HEK293 (cell line): ENCODE data around the gene PDE9A.
A peak's percentile ranks its signal among the peaks of the same experiment; 100 is the strongest.

Experiments used
- CTCF ChIA-PET: fragments of 350-600 bp; formaldehyde crosslinking; extraction: SDS; loops from one replicate; lab custom pipeline; 2021; ENCODE audit warnings: antibody characterized with exemption; lab: Yijun Ruan, JAX
- POLR2A ChIA-PET: fragments of 300-600 bp; formaldehyde crosslinking; extraction: SDS; loops from one replicate; lab custom pipeline; 2020; ENCODE audit warnings: antibody characterized with exemption, inconsistent platforms; lab: Yijun Ruan, JAX
- H3K27ac ChIP-seq: fragments of 200-500 bp; sonication (Bioruptor generic); 2 replicates; pipeline ENCODE4 v1.5.1; 2014; ENCODE audit warnings: low read depth, low read length, control low read depth, inconsistent platforms; ENCODE audit errors: extremely low read depth
- H3K36me3 ChIP-seq, 2 experiments: fragments of 200-500 bp in 1 of 2; sonication (Bioruptor generic) in 1 of 2; 1 replicate in 1 of 2; 2 replicates in 1 of 2; pipeline ENCODE4 v1.5.1; 2014 to 2017; ENCODE audit warnings: inconsistent platforms in 2 of 2, low read length in 2 of 2; ENCODE audit not compliant: control insufficient read depth in 2 of 2, insufficient read depth in 1 of 2
- H3K4me1 ChIP-seq: fragments of 200-500 bp; sonication (Bioruptor generic); 2 replicates; pipeline ENCODE4 v1.5.1; 2014; ENCODE audit warnings: mild to moderate bottlenecking, low read length, inconsistent platforms; ENCODE audit not compliant: control insufficient read depth, insufficient read depth
- H3K4me3 ChIP-seq: 2 replicates; pipeline ENCODE4 v1.5.1; 2011; ENCODE audit warnings: low read depth, mild to moderate bottlenecking, control low read depth, low read length, moderate library complexity
- H3K9me3 ChIP-seq: fragments of 200-500 bp; sonication (Bioruptor generic); 2 replicates; pipeline ENCODE4 v1.5.1; 2014; ENCODE audit warnings: low read depth, low read length, inconsistent platforms; ENCODE audit not compliant: control insufficient read depth, insufficient read depth
- KLF16 ChIP-seq: fragments of 450-650 bp; formaldehyde crosslinking; IDR thresholded peaks from 2 replicates; pipeline ENCODE4 v1.5.1; 2017; ENCODE audit warnings: missing biosample characterization, missing genetic modification characterization
- OVOL3 ChIP-seq: fragments of 450-650 bp; formaldehyde crosslinking; IDR thresholded peaks from 2 replicates; pipeline ENCODE4 v1.5.1; 2016; ENCODE audit warnings: missing biosample characterization, missing genetic modification characterization
- PRDM1 ChIP-seq: fragments of 450-650 bp; formaldehyde crosslinking; IDR thresholded peaks from 2 replicates; pipeline ENCODE4; 2016; ENCODE audit warnings: missing biosample characterization, missing genetic modification characterization
- SALL2 ChIP-seq: fragments of 450-650 bp; formaldehyde crosslinking; IDR thresholded peaks from 2 replicates; pipeline ENCODE4 v1.5.0; 2017; ENCODE audit warnings: missing biosample characterization, mild to moderate bottlenecking, missing genetic modification characterization, borderline replicate concordance
- SCRT2 ChIP-seq: fragments of 450-650 bp; formaldehyde crosslinking; IDR thresholded peaks from 2 replicates; pipeline ENCODE4 v1.5.1; 2016; ENCODE audit warnings: missing biosample characterization, missing genetic modification characterization
- SP2 ChIP-seq: fragments of 450-650 bp; formaldehyde crosslinking; IDR thresholded peaks from 2 replicates; pipeline ENCODE4 v1.5.1; 2016; ENCODE audit warnings: missing biosample characterization, missing genetic modification characterization
- ZBTB17 ChIP-seq: fragments of 450-650 bp; formaldehyde crosslinking; IDR thresholded peaks from 2 replicates; pipeline ENCODE4 v1.5.1; 2016; ENCODE audit warnings: missing biosample characterization, missing genetic modification characterization
- ZNF174 ChIP-seq: fragments of 450-650 bp; formaldehyde crosslinking; IDR thresholded peaks from 2 replicates; pipeline ENCODE4 v1.5.0; 2017; ENCODE audit warnings: missing biosample characterization, mild to moderate bottlenecking, missing genetic modification characterization
- ZNF292 ChIP-seq: fragments of 450-650 bp; formaldehyde crosslinking; IDR thresholded peaks from 2 replicates; pipeline ENCODE4 v1.5.1; 2016; ENCODE audit warnings: low read depth, missing biosample characterization, missing genetic modification characterization, borderline replicate concordance
- ZNF335 ChIP-seq: fragments of 450-650 bp; formaldehyde crosslinking; conservative IDR thresholded peaks from 2 replicates; pipeline ENCODE4 v1.5.1; 2016; ENCODE audit warnings: missing biosample characterization, missing genetic modification characterization
- ZNF391 ChIP-seq: fragments of 450-650 bp; formaldehyde crosslinking; IDR thresholded peaks from 2 replicates; pipeline ENCODE4 v1.5.1; 2016; ENCODE audit warnings: low read depth, missing biosample characterization, missing genetic modification characterization, borderline replicate concordance
- ZNF473 ChIP-seq: fragments of 450-650 bp; formaldehyde crosslinking; IDR thresholded peaks from 2 replicates; pipeline ENCODE4 v1.5.1; 2017; ENCODE audit warnings: missing biosample characterization, missing genetic modification characterization
- ZNF621 ChIP-seq: fragments of 450-650 bp; formaldehyde crosslinking; IDR thresholded peaks from 2 replicates; pipeline ENCODE4 v1.5.1; 2017; ENCODE audit warnings: missing biosample characterization, missing genetic modification characterization
- ZNF658 ChIP-seq: fragments of 450-650 bp; formaldehyde crosslinking; IDR thresholded peaks from 2 replicates; pipeline ENCODE4; 2016; ENCODE audit warnings: missing biosample characterization, missing genetic modification characterization
- ZNF707 ChIP-seq: fragments of 450-650 bp; formaldehyde crosslinking; IDR thresholded peaks from 2 replicates; pipeline ENCODE4 v1.5.1; 2016; ENCODE audit warnings: missing biosample characterization, missing genetic modification characterization
- TF ChIP-seq, protein P1 (sequence below): fragments of 450-650 bp; formaldehyde crosslinking; IDR thresholded peaks from 2 replicates; pipeline ENCODE4 v1.5.1; 2016; ENCODE audit warnings: missing biosample characterization, missing genetic modification characterization
- TF ChIP-seq, protein P2 (sequence below): fragments of 450-650 bp; formaldehyde crosslinking; IDR thresholded peaks from 2 replicates; pipeline ENCODE4 v1.5.1; 2016; ENCODE audit warnings: missing biosample characterization, missing genetic modification characterization
- TF ChIP-seq, protein P3 (sequence below): fragments of 450-650 bp; formaldehyde crosslinking; IDR thresholded peaks from 2 replicates; pipeline ENCODE4 v1.5.1; 2016; ENCODE audit warnings: missing biosample characterization, missing genetic modification characterization
- TF ChIP-seq, protein P4 (sequence below): fragments of 450-650 bp; formaldehyde crosslinking; IDR thresholded peaks from 2 replicates; pipeline ENCODE4 v1.5.1; 2016; ENCODE audit warnings: missing biosample characterization, missing genetic modification characterization
- TF ChIP-seq, protein P5 (sequence below): fragments of 450-650 bp; formaldehyde crosslinking; IDR thresholded peaks from 2 replicates; pipeline ENCODE4 v1.5.1; 2016; ENCODE audit warnings: missing biosample characterization, missing genetic modification characterization

PDE9A gene

DNA sequence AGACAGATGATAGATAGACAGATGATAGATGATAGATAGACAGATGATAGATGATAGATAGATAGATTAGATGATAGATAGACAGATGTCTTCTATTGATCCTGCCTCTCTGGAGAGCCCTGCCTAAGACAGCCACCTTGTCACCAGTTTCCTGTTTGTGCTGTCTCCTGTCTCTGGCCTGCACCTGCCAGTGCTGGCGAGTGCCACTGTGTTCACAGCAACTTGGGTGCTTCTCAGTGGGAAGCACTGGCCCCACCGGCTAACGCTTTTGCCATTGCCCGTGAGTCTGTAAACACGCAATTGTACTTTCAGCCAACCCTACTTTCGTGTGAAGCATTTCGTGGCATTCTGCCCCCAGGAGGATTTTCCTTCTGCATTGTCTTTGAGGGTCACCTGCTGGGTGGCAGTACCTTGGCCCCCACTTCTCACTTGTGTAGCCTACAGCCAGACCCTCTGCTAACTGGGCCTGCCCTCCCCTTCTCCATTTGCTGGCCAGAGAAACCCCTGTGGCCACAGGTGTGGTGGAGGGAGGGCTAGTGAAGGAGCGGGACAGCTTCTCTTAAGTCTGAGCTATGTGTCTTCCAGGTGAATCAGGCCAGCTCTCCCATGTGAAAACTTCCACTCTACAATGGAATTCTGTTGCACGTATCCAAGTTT lies 23.4 kb upstream of the PDE9A start:
- Histone ChIP-seq H3K9me3 (no peaks in the 10 kb centered on the region), H3K27ac (no peak overlapping the region), H3K36me3 (no peaks in the 10 kb centered on the region), H3K4me3 (no peak overlapping the region), H3K4me1 (no peaks in the 10 kb centered on the region)
- ChIA-PET POLR2A (no interaction called here), CTCF (no interaction called here)
- no peak for TF ChIP-seq SP2 (tag by site-specific recombination)

DNA sequence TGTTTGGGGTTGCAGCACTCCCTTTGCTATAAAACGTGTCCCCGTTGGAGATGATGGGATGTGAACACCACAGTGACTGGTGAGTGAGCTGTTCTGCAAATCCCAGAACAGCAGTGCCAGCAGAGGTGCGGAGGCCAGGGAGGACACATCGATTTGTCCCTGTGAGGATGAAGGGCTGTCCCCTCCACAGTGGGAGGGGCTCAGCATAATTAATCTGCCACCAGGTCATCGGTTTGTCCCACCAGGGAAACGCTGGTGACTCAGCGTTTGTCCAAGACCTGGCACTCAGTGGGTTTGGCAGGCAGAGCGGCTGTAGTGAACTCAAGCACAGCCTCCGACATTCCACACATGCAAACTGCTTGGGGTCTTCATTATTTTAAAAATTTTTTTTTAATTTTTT lies 22.8 kb upstream of the PDE9A start:
- H3K9me3 ChIP-seq: no peaks in the 10 kb centered on the region
- CTCF ChIA-PET: interaction anchor here (0.6 kb wide), 1 partner anchor 11 kb away, joined by 3 read pairs; no protein-coding TSS in a partner anchor
- H3K27ac ChIP-seq: no peak overlapping the region
- POLR2A ChIA-PET: no interaction called here
- H3K4me1 ChIP-seq: no peaks in the 10 kb centered on the region
- TF ChIP-seq ZBTB17 (tag by site-specific recombination) (peak; percentile 48; the same call in 1 of the 2 replicates), KLF16 (no peak), ZNF473 (tag by site-specific recombination) (no peak), ZNF391 (tag by site-specific recombination) (no peak), ZNF174 (no peak)
- TF ChIP-seq, protein P1, sequence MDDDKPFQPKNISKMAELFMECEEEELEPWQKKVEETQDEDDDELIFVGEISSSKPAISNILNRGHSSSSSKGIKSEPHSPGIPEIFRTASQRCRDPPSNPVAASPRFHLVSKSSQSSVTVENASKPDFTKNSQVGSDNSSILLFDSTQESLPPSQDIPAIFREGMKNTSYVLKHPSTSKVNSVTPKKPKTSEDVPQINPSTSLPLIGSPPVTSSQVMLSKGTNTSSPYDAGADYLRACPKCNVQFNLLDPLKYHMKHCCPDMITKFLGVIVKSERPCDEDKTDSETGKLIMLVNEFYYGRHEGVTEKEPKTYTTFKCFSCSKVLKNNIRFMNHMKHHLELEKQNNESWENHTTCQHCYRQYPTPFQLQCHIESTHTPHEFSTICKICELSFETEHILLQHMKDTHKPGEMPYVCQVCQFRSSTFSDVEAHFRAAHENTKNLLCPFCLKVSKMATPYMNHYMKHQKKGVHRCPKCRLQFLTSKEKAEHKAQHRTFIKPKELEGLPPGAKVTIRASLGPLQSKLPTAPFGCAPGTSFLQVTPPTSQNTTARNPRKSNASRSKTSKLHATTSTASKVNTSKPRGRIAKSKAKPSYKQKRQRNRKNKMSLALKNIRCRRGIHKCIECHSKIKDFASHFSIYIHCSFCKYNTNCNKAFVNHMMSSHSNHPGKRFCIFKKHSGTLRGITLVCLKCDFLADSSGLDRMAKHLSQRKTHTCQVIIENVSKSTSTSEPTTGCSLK: no peak
- TF ChIP-seq, all 188 proteins: peak for 1
- no peaks in the 10 kb centered on the region for H3K36me3 ChIP-seq
- no peak overlapping the region for H3K4me3 ChIP-seq

DNA sequence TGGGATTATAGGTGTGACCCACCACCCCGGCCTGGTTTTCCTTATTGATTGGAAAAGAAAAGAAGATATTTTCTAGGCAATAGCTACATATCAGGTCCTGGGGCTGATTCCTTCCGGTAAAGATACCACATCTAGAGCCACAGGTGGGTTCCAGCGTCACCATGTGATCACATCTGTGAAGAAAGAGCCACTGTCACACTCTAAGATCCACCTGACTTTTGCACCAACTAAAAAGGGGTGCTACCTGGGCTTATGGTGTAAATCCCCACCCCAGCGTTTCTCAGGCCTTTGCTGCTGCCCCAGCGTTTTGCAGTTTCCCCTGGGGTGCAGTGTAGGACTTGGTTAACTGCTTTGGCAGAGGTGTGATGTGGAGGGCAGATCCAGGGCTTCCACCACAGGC lies 22.3 kb upstream of the PDE9A start:
- no peaks in the 10 kb centered on the region for H3K9me3 ChIP-seq
- ChIA-PET CTCF (interaction anchor here (0.6 to 1.2 kb wide), 2 partner anchors 12 to 38 kb away, joined by 3 read pairs; no protein-coding TSS in a partner anchor), POLR2A (no interaction called here)
- no peak overlapping the region for H3K4me3 ChIP-seq
- TF ChIP-seq OVOL3 (tag by site-specific recombination) (no peak), SCRT2 (tag by site-specific recombination) (peak; percentile 83)
- H3K27ac ChIP-seq: no peak overlapping the region
- no peaks in the 10 kb centered on the region for H3K36me3 ChIP-seq
- H3K4me1 ChIP-seq: no peaks in the 10 kb centered on the region

DNA sequence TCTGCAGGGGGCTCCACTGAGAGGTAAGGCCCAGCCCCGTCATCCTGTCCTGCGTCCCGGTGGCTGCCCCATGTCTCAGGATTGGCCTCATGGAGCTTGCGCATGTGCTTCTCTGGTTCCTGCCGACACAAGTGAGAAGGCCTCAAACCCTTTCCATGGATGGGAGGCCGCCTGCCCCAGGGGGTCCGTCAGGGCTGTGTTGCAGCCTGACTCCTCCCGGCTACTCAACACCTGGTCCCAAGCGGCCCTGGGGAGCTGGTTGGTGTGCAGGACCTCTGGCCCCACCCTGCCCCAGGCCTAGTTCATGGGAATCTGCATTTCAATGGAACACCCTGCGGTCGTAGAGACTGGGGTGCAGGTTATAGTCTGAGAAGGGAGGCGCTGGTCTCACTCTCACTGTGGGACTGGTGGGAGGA lies 21.1 kb upstream of the PDE9A start:
- no peaks in the 10 kb centered on the region for H3K4me1 ChIP-seq
- TF ChIP-seq ZNF335 (tag by site-specific recombination) (no peak), SALL2 (tag by site-specific recombination) (no peak), ZNF658 (no peak), ZNF292 (no peak), ZNF707 (tag by site-specific recombination) (no peak), ZNF621 (no peak), PRDM1 (tag by site-specific recombination) (no peak)
- TF ChIP-seq, protein P2, sequence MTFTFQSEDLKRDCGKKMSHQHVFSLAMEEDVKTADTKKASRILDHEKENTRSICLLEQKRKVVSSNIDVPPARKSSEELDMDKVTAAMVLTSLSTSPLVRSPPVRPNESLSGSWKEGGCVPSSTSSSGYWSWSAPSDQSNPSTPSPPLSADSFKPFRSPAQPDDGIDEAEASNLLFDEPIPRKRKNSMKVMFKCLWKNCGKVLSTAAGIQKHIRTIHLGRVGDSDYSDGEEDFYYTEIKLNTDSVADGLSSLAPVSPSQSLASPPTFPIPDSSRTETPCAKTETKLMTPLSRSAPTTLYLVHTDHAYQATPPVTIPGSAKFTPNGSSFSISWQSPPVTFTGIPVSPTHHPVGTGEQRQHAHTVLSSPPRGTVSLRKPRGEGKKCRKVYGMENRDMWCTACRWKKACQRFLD: no peak
- TF ChIP-seq, protein P3, sequence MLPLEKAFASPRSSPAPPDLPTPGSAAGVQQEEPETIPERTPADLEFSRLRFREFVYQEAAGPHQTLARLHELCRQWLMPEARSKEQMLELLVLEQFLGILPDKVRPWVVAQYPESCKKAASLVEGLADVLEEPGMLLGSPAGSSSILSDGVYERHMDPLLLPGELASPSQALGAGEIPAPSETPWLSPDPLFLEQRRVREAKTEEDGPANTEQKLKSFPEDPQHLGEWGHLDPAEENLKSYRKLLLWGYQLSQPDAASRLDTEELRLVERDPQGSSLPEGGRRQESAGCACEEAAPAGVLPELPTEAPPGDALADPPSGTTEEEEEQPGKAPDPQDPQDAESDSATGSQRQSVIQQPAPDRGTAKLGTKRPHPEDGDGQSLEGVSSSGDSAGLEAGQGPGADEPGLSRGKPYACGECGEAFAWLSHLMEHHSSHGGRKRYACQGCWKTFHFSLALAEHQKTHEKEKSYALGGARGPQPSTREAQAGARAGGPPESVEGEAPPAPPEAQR: no peak
- TF ChIP-seq, protein P4, sequence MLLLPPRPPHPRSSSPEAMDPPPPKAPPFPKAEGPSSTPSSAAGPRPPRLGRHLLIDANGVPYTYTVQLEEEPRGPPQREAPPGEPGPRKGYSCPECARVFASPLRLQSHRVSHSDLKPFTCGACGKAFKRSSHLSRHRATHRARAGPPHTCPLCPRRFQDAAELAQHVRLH: no peak
- TF ChIP-seq, protein P5, sequence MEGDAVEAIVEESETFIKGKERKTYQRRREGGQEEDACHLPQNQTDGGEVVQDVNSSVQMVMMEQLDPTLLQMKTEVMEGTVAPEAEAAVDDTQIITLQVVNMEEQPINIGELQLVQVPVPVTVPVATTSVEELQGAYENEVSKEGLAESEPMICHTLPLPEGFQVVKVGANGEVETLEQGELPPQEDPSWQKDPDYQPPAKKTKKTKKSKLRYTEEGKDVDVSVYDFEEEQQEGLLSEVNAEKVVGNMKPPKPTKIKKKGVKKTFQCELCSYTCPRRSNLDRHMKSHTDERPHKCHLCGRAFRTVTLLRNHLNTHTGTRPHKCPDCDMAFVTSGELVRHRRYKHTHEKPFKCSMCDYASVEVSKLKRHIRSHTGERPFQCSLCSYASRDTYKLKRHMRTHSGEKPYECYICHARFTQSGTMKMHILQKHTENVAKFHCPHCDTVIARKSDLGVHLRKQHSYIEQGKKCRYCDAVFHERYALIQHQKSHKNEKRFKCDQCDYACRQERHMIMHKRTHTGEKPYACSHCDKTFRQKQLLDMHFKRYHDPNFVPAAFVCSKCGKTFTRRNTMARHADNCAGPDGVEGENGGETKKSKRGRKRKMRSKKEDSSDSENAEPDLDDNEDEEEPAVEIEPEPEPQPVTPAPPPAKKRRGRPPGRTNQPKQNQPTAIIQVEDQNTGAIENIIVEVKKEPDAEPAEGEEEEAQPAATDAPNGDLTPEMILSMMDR (tag by site-specific recombination): no peak
- ChIA-PET POLR2A (no interaction called here), CTCF (interaction anchor here (1.1 to 1.2 kb wide), 3 partner anchors 8 to 39 kb away, joined by 3 read pairs; no protein-coding TSS in a partner anchor)
- no peak overlapping the region for H3K27ac ChIP-seq
- no peaks in the 10 kb centered on the region for H3K9me3 ChIP-seq
- no peak overlapping the region for H3K4me3 ChIP-seq
- H3K36me3 ChIP-seq: no peaks in the 10 kb centered on the region
